IMR-90 (cell line): ENCODE measurements around the gene TCHP. TPM values are rescaled to one million over a fixed set of nuclear protein-coding genes. Genes with fewer than 3 reads are reported as not detected.

ENCODE experiments used
- ATAC-seq: fragments of 200-7000 bp; cut with Tn5 transposase; 2 replicates; pipeline ENCODE4 v1.9.1; 2020; ENCODE audit warnings: low read depth, mild to moderate bottlenecking, moderate library complexity
- BruUV-seq: library from RNA; stranded (reverse); fragments of 400-500 nt; replicated peaks from 2 replicates; lab custom pipeline; 2021; lab: Mats Ljungman, UMichigan
- CTCF ChIA-PET: fragments of 300-600 bp; formaldehyde crosslinking; extraction: SDS; loops from one replicate; lab custom pipeline; 2021; ENCODE audit warnings: antibody characterized with exemption; lab: Yijun Ruan, JAX
- POLR2A ChIA-PET: fragments of 300-600 bp; sonication (Branson Sonifier 250); formaldehyde crosslinking; loops from one replicate; lab custom pipeline; 2022; ENCODE audit warnings: antibody characterized with exemption; ENCODE audit not compliant: unreplicated experiment; lab: Charles Lee
- DNase-seq: peaks from one replicate; pipeline ENCODE4 v3.0.0; 2013
- H2AFZ ChIP-seq: replicated peaks from 2 replicates; pipeline ENCODE3; 2013; ENCODE audit warnings: low read length, mild to moderate bottlenecking; ENCODE audit not compliant: poor library complexity
- H2AK5ac ChIP-seq: 2 replicates; pipeline ENCODE4 v1.6.1; 2013; ENCODE audit warnings: low read depth, low read length, inconsistent platforms
- H2AK9ac ChIP-seq: replicated peaks from 2 replicates; pipeline ENCODE3; 2013; ENCODE audit warnings: mild to moderate bottlenecking, low read depth, low read length, moderate library complexity; ENCODE audit not compliant: poor library complexity
- H2BK120ac ChIP-seq: 2 replicates; pipeline ENCODE4 v1.6.1; 2013; ENCODE audit warnings: low read depth, low read length, inconsistent platforms
- H2BK15ac ChIP-seq: 3 replicates; pipeline ENCODE4 v1.6.1; 2013; ENCODE audit warnings: low read depth, low read length, inconsistent platforms
- H2BK20ac ChIP-seq: 2 replicates; pipeline ENCODE4 v1.6.1; 2013; ENCODE audit warnings: low read depth, mild to moderate bottlenecking, inconsistent platforms, low read length, moderate library complexity
- H2BK5ac ChIP-seq: 2 replicates; pipeline ENCODE4 v1.6.1; 2013; ENCODE audit warnings: mild to moderate bottlenecking, low read depth, low read length, inconsistent platforms; ENCODE audit not compliant: poor library complexity, severe bottlenecking
- H3K14ac ChIP-seq: replicated peaks from 2 replicates; pipeline ENCODE4 v1.6.1; 2013; ENCODE audit warnings: low read depth, low read length, inconsistent platforms
- H3K18ac ChIP-seq: 2 replicates; pipeline ENCODE4 v1.6.1; 2013; ENCODE audit warnings: low read depth, low read length, control low read depth
- H3K23ac ChIP-seq: 2 replicates; pipeline ENCODE4 v1.6.1; 2013; ENCODE audit warnings: low read depth, low read length, inconsistent platforms
- H3K27ac ChIP-seq: 2 replicates; pipeline ENCODE4 v1.5.1; 2013; ENCODE audit warnings: mild to moderate bottlenecking, control low read depth, low read length; ENCODE audit not compliant: insufficient read depth
- H3K27me3 ChIP-seq: 2 replicates; pipeline ENCODE4 v1.6.1; 2013; ENCODE audit warnings: low read length; ENCODE audit not compliant: control insufficient read depth, insufficient read depth
- H3K36me3 ChIP-seq: 2 replicates; pipeline ENCODE4 v1.6.1; 2013; ENCODE audit warnings: low read length, mixed read lengths; ENCODE audit not compliant: control insufficient read depth, insufficient read depth
- H3K4ac ChIP-seq: 2 replicates; pipeline ENCODE4 v1.6.1; 2013; ENCODE audit warnings: low read depth, low read length, inconsistent platforms
- H3K4me1 ChIP-seq: 2 replicates; pipeline ENCODE4 v1.6.1; 2013; ENCODE audit warnings: low read length, mixed read lengths; ENCODE audit not compliant: control insufficient read depth, insufficient read depth
- H3K4me2 ChIP-seq: 2 replicates; pipeline ENCODE4 v1.6.1; 2013; ENCODE audit warnings: low read depth, mild to moderate bottlenecking, control low read depth, low read length, moderate library complexity
- H3K4me3 ChIP-seq: 2 replicates; pipeline ENCODE4 v1.5.1; 2013; ENCODE audit warnings: low read depth, mild to moderate bottlenecking, control low read depth, low read length, moderate library complexity; ENCODE audit not compliant: insufficient read depth
- H3K56ac ChIP-seq: 2 replicates; pipeline ENCODE4 v1.6.1; 2013; ENCODE audit warnings: low read length, inconsistent platforms; ENCODE audit not compliant: insufficient read depth; ENCODE audit errors: extremely low read depth
- H3K79me1 ChIP-seq, 2 experiments: 2 replicates each; pipeline ENCODE4 v1.6.1; 2013; ENCODE audit warnings: low read length in 2 of 2, inconsistent platforms in 1 of 2, low read depth in 1 of 2
- H3K9ac ChIP-seq: 2 replicates; pipeline ENCODE4 v1.6.1; 2013; ENCODE audit warnings: low read depth, low read length, control low read depth
- H3K9me1 ChIP-seq: 2 replicates; pipeline ENCODE4 v1.6.1; 2013; ENCODE audit warnings: low read length, inconsistent platforms; ENCODE audit not compliant: insufficient read depth
- H3K9me3 ChIP-seq: 2 replicates; pipeline ENCODE4 v1.6.1; 2013; ENCODE audit warnings: low read length; ENCODE audit not compliant: control insufficient read depth, insufficient read depth
- H4K20me1 ChIP-seq: 2 replicates; pipeline ENCODE4 v1.6.1; 2013; ENCODE audit warnings: low read length, inconsistent platforms; ENCODE audit not compliant: insufficient read depth
- H4K5ac ChIP-seq: 2 replicates; pipeline ENCODE4 v1.6.1; 2013; ENCODE audit warnings: mild to moderate bottlenecking, low read depth, low read length, control low read depth
- H4K8ac ChIP-seq, 2 experiments: 2 replicates each; pipeline ENCODE4 v1.6.1; 2013; ENCODE audit warnings: low read depth in 2 of 2, low read length in 2 of 2, control low read depth in 1 of 2, inconsistent platforms in 1 of 2
- H4K91ac ChIP-seq: 2 replicates; pipeline ENCODE4 v1.6.1; 2013; ENCODE audit warnings: low read depth, low read length, inconsistent platforms; ENCODE audit not compliant: insufficient read depth
- BHLHE40 ChIP-seq: fragments of 150-350 bp; IDR thresholded peaks from 2 replicates; pipeline ENCODE4 v1.6.1; 2016; ENCODE audit warnings: mild to moderate bottlenecking, low read depth, low read length
- CEBPB ChIP-seq: IDR thresholded peaks from 2 replicates; pipeline ENCODE4 v1.6.1; 2012; ENCODE audit warnings: low read depth, low read length, improper control_type of control experiment
- CHD1 ChIP-seq: IDR thresholded peaks from 2 replicates; pipeline ENCODE4 v1.6.1; 2012; ENCODE audit warnings: low read depth, low read length, improper control_type of control experiment
- FOS ChIP-seq: fragments of 150-350 bp; IDR thresholded peaks from 2 replicates; pipeline ENCODE4 v1.6.1; 2016; ENCODE audit warnings: low read depth, low read length
- MAFK ChIP-seq: IDR thresholded peaks from 2 replicates; pipeline ENCODE4 v1.6.1; 2012; ENCODE audit warnings: low read depth, low read length, improper control_type of control experiment
- MAZ ChIP-seq: IDR thresholded peaks from 2 replicates; pipeline ENCODE4 v1.6.1; 2012; ENCODE audit warnings: low read depth, mild to moderate bottlenecking, low read length, improper control_type of control experiment, moderate library complexity, borderline replicate concordance
- MXI1 ChIP-seq: IDR thresholded peaks from 2 replicates; pipeline ENCODE4 v1.6.1; 2012; ENCODE audit warnings: low read depth, mild to moderate bottlenecking, low read length, moderate library complexity, borderline replicate concordance
- NFE2L2 ChIP-seq: fragments of 150-350 bp; IDR thresholded peaks from 2 replicates; pipeline ENCODE4 v1.6.1; 2016; ENCODE audit warnings: low read depth, mild to moderate bottlenecking, low read length
- POLR2A ChIP-seq: IDR thresholded peaks from 2 replicates; pipeline ENCODE4 v1.6.1; 2012; ENCODE audit warnings: mild to moderate bottlenecking, low read depth, low read length
- RAD21 ChIP-seq: IDR thresholded peaks from 2 replicates; pipeline ENCODE4 v1.6.1; 2012; ENCODE audit warnings: low read length, improper control_type of control experiment
- RCOR1 ChIP-seq: IDR thresholded peaks from 2 replicates; pipeline ENCODE4 v1.6.1; 2012; ENCODE audit warnings: mild to moderate bottlenecking, low read length, improper control_type of control experiment; ENCODE audit not compliant: insufficient replicate concordance
- RFX5 ChIP-seq: IDR thresholded peaks from 2 replicates; pipeline ENCODE4 v1.8.0; 2012; ENCODE audit warnings: low read depth, mild to moderate bottlenecking, low read length, moderate library complexity
- SMC3 ChIP-seq: fragments of 150-350 bp; IDR thresholded peaks from 2 replicates; pipeline ENCODE4 v1.6.1; 2016; ENCODE audit warnings: low read depth, mild to moderate bottlenecking, antibody characterized with exemption, low read length, moderate library complexity
- WGBS, 2 experiments: methylation state at CpG; one replicate each; pipeline versions ENCODE4 v1.1.5 to v1.1.7; 2013; ENCODE audit warnings: missing lambda C conversion rate in 2 of 2; ENCODE audit not compliant: insufficient read length in 1 of 2; ENCODE audit errors: extremely low coverage in 2 of 2; 5-methylcytosine and 5-hydroxymethylcytosine counted together
- dilution Hi-C: fragments of 300-500 bp; cut with HindIII; formaldehyde crosslinking; loops from one replicate; pipeline ENCODE4 v1.14.3; 2018; ENCODE audit warnings: low sequenced_read_pairs; ENCODE audit not compliant: unreplicated experiment
- in situ Hi-C: fragments of 300-500 bp; cut with MboI; formaldehyde crosslinking; loops from 3 replicates; pipeline ENCODE4 v1.14.3; 2019; ENCODE audit warnings: low sequenced_read_pairs, inconsistent platforms, mixed read lengths
- intact Hi-C: fragments of 100-400 bp; cut with micrococcal nuclease; formaldehyde crosslinking; loops from 2 replicates; pipeline ENCODE4 v1.10.0; 2022
- polyA plus RNA-seq, 3 experiments: library from polyadenylated mRNA; depleted of rRNA; stranded (reverse); fragments of >200 nt; gene quantifications; 2 replicates each; pipeline ENCODE4 v1.2.3, GENCODE V29; 2012; ENCODE audit warnings: low replicate concordance in 1 of 3
- total RNA-seq: library from RNA; depleted of rRNA; stranded (reverse); fragments of >200 nt; gene quantifications from 2 replicates; pipeline ENCODE4 v1.2.3, GENCODE V29; 2012
- TF ChIP-seq, protein P1 (sequence below): fragments of 150-350 bp; IDR thresholded peaks from 2 replicates; pipeline ENCODE4 v1.6.1; 2016; ENCODE audit warnings: low read depth, mild to moderate bottlenecking, low read length, moderate library complexity, borderline replicate concordance
- TF ChIP-seq, protein P2 (sequence below): conservative IDR thresholded peaks from 2 replicates; pipeline ENCODE4 v1.5.1; 2012; ENCODE audit warnings: mild to moderate bottlenecking, low read depth, low read length, improper control_type of control experiment
- TF ChIP-seq, protein P3 (sequence below): fragments of 150-350 bp; IDR thresholded peaks from 2 replicates; pipeline ENCODE4 v1.6.1; 2017; ENCODE audit warnings: mild to moderate bottlenecking, antibody characterized with exemption, low read length, low read depth

Gene TCHP
- total and polyA plus RNA-seq, 2 of the 4 experiments (the other 2 are of a cell fraction) = 6.1 to 13.4 TPM

GRCh38 chr12:109966546-109966945, 66.5 kb downstream of the TCHP start:
- CTCF ChIA-PET = no interaction called here
- Histone ChIP-seq H2BK15ac (no peak overlapping the region), H3K4me1 (no peaks in the 10 kb centered on the region), H3K14ac (no peak overlapping the region), H3K9ac (no peak overlapping the region), H4K5ac (no peak overlapping the region), H2AK9ac (no peak overlapping the region), H3K18ac (no peak overlapping the region), H2BK5ac (no peak overlapping the region), H3K27me3 (no peaks in the 10 kb centered on the region), H3K36me3 (peaks cover 43% of the 10 kb centered on the region), H2BK20ac (no peak overlapping the region), H3K27ac (no peak overlapping the region), H2AFZ (no peak overlapping the region), H3K4ac (no peak overlapping the region), H3K56ac (no peak overlapping the region), H4K8ac (no peak overlapping the region), H3K79me1 (peaks cover 9 to 24% of the 10 kb centered on the region in 2 experiments), H4K91ac (no peak overlapping the region), H2BK120ac (no peak overlapping the region), H3K9me1 (peaks cover 7% of the 10 kb centered on the region), H3K9me3 (no peaks in the 10 kb centered on the region), H3K4me2 (no peak overlapping the region), H3K23ac (no peak overlapping the region), H2AK5ac (no peak overlapping the region), H3K4me3 (no peak overlapping the region), H4K20me1 (no peaks in the 10 kb centered on the region)
- in situ Hi-C loops = no loop called here
- dilution Hi-C loops = no loop called here
- BruUV-seq = no TSS peak
- TF ChIP-seq, protein P1, sequence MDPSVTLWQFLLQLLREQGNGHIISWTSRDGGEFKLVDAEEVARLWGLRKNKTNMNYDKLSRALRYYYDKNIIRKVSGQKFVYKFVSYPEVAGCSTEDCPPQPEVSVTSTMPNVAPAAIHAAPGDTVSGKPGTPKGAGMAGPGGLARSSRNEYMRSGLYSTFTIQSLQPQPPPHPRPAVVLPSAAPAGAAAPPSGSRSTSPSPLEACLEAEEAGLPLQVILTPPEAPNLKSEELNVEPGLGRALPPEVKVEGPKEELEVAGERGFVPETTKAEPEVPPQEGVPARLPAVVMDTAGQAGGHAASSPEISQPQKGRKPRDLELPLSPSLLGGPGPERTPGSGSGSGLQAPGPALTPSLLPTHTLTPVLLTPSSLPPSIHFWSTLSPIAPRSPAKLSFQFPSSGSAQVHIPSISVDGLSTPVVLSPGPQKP = no peak
- TF ChIP-seq CHD1 = no peak
- TF ChIP-seq RFX5 = no peak
- no peak for TF ChIP-seq RAD21
- TF ChIP-seq SMC3 = no peak
- no peak for TF ChIP-seq CEBPB
- no peak for TF ChIP-seq POLR2A
- no peak for TF ChIP-seq MAFK
- no peak for TF ChIP-seq NFE2L2
- no peak for TF ChIP-seq BHLHE40
- no peak for TF ChIP-seq FOS
- no peak for TF ChIP-seq RCOR1
- TF ChIP-seq, protein P2, sequence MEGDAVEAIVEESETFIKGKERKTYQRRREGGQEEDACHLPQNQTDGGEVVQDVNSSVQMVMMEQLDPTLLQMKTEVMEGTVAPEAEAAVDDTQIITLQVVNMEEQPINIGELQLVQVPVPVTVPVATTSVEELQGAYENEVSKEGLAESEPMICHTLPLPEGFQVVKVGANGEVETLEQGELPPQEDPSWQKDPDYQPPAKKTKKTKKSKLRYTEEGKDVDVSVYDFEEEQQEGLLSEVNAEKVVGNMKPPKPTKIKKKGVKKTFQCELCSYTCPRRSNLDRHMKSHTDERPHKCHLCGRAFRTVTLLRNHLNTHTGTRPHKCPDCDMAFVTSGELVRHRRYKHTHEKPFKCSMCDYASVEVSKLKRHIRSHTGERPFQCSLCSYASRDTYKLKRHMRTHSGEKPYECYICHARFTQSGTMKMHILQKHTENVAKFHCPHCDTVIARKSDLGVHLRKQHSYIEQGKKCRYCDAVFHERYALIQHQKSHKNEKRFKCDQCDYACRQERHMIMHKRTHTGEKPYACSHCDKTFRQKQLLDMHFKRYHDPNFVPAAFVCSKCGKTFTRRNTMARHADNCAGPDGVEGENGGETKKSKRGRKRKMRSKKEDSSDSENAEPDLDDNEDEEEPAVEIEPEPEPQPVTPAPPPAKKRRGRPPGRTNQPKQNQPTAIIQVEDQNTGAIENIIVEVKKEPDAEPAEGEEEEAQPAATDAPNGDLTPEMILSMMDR = no peak
- TF ChIP-seq MXI1 = no peak
- TF ChIP-seq, protein P3, sequence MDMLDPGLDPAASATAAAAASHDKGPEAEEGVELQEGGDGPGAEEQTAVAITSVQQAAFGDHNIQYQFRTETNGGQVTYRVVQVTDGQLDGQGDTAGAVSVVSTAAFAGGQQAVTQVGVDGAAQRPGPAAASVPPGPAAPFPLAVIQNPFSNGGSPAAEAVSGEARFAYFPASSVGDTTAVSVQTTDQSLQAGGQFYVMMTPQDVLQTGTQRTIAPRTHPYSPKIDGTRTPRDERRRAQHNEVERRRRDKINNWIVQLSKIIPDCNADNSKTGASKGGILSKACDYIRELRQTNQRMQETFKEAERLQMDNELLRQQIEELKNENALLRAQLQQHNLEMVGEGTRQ = no peak
- no peak for TF ChIP-seq MAZ
- no CpG with 5 or more reads among the region's 4 CpGs for WGBS, 2 experiments
- ATAC-seq = no peak
- intact Hi-C loops = no loop called here
- POLR2A ChIA-PET = no interaction called here
- no peak for DNase-seq
